HL-60 (cell line): ENCODE results near the gene CD63.

ENCODE experiments used
- CTCF ChIP-seq: IDR thresholded peaks from one replicate; pipeline ENCODE4 v1.5.1; 2011; ENCODE audit warnings: low read length, control low read depth, inconsistent platforms; ENCODE audit not compliant: insufficient read depth
- GABPA ChIP-seq: IDR thresholded peaks from 2 replicates; pipeline ENCODE4 v1.6.1; 2012; ENCODE audit warnings: low read depth
- POLR2AphosphoS5 ChIP-seq: IDR thresholded peaks from 2 replicates; pipeline ENCODE4 v1.6.1; 2012; ENCODE audit warnings: low read depth

GRCh38 chr12:55724940-55725309 is 3.9 kb downstream of the CD63 start:
- TF ChIP-seq CTCF: no peak
- no peak for TF ChIP-seq POLR2AphosphoS5
- no peak for TF ChIP-seq GABPA
